Measurements from ENCODE around the gene PADI3.
"Not testable (repeated sequence)": the region's sequence is repeated elsewhere in the genome, so short reads cannot be mapped to it uniquely, and the experiment has no call there.

PADI3 gene

DNA sequence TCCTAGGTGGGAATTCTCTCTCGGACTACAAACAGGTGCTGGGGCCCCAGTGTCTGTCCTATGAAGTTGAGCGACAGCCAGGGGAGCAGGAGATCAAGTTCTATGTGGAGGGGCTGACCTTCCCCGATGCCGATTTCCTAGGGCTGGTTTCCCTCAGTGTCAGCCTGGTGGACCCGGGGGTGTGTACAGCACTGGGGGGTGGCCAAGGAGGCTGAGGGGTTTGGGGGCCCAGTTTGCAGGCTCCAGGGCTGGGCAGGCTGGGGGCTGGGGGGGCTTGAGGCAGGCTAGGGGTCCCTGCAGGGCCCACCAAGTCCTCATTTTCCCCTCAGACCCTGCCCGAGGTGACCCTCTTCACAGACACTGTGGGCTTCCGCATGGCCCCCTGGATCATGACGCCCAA is 20.3 kb upstream of the PADI3 start:
- DNase-seq, result no peak
- Mint-ChIP-seq H3K27me3 (peaks cover 8% of the 10 kb centered on the region), H3K27ac (no peak overlapping the region), H3K36me3 (ENCODE audit: low read depth) (no peaks in the 10 kb centered on the region), H3K4me3 (no peak overlapping the region), H3K4me1 (peaks cover 2% of the 10 kb centered on the region), H3K9me3 (no peaks in the 10 kb centered on the region)
- ATAC-seq, result peak; percentile 12

DNA sequence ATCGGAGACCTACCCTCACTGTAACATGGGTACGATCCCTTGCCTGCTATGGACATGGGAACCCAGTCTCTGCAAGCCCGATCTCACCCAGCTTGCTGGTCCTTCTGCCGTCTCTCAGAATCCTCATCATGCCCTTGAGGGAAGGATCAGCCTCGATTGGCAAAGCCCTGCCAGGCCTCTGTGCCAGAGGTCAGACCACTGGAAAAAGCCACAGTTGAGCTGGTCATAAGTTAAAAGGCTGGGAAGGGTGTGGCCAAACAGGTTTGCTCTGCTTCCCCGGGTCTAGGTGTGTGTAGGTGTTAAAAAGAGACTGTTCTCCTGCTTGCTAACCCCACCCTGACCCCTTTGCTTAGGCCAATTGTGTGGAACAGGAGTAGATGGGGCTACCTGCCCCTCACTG is 19.5 kb upstream of the PADI3 start:
- no peaks in the 10 kb centered on the region for H3K36me3 Mint-ChIP-seq (ENCODE audit: low read depth)
- no peak overlapping the region for H3K4me3 Mint-ChIP-seq
- ATAC-seq, result no peak
- peaks cover 8% of the 10 kb centered on the region for H3K27me3 Mint-ChIP-seq
- DNase-seq, result no peak
- no peaks in the 10 kb centered on the region for H3K9me3 Mint-ChIP-seq
- H3K27ac Mint-ChIP-seq, result no peak overlapping the region
- H3K4me1 Mint-ChIP-seq, result peaks cover 2% of the 10 kb centered on the region

GRCh38 chr1:17230106-17230505 is 18.8 kb upstream of the PADI3 start:
- H3K9me3 Mint-ChIP-seq, result no peaks in the 10 kb centered on the region
- ATAC-seq (no peak), DNase-seq (no peak)
- H3K4me1 Mint-ChIP-seq, result peaks cover 2% of the 10 kb centered on the region
- no peak overlapping the region for H3K27ac Mint-ChIP-seq
- H3K4me3 Mint-ChIP-seq, result no peak overlapping the region
- peaks cover 6% of the 10 kb centered on the region for H3K27me3 Mint-ChIP-seq
- H3K36me3 Mint-ChIP-seq (ENCODE audit: low read depth), result no peaks in the 10 kb centered on the region

DNA sequence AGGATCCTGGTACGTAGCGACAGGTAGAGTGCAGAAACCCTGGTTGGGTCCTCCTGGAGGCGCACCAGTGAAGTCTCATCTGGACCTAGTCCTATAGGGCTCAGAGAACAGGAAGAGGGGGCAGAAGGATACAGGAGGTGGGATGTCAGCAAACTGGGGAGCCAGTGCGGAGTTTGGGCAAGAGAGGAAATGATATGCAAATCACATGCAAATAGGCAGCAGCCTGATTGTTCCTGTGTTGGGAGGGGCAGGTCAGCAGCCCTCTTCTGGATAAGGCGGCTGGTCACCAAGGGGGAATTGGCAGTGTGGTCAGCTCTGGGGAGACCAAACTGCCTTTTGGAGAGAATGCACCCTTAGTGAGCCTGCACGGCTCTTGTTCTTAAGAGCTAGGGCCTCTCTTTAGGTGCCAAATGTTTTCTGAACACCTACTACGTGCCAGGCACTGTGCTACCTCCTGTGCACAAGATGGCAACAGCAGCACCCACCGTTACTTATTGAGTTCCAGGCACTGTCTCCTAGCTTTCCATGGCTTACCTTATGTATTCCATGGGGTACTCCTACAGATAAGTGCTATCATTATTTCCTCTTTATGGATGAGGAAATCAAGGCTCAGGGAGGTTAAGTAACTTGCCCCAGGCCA is 18.1 kb upstream of the PADI3 start:
- H3K4me3 Mint-ChIP-seq, result no peak overlapping the region
- no peaks in the 10 kb centered on the region for H3K36me3 Mint-ChIP-seq (ENCODE audit: low read depth)
- ATAC-seq (no peak), DNase-seq (no peak)
- H3K27ac Mint-ChIP-seq, result no peak overlapping the region
- H3K27me3 Mint-ChIP-seq, result peaks cover 6% of the 10 kb centered on the region
- peaks cover 2% of the 10 kb centered on the region for H3K4me1 Mint-ChIP-seq
- no peaks in the 10 kb centered on the region for H3K9me3 Mint-ChIP-seq

- ATAC-seq (no peak), DNase-seq (no peak)
- Mint-ChIP-seq H3K36me3 (ENCODE audit: low read depth) (no peaks in the 10 kb centered on the region), H3K27me3 (peaks cover 12% of the 10 kb centered on the region), H3K4me3 (no peak overlapping the region), H3K9me3 (no peaks in the 10 kb centered on the region), H3K27ac (no peak overlapping the region), H3K4me1 (peaks cover 2% of the 10 kb centered on the region)
Measured at GRCh38 chr1:17232759-17233661, 15.9 kb upstream of the PADI3 start.

DNA sequence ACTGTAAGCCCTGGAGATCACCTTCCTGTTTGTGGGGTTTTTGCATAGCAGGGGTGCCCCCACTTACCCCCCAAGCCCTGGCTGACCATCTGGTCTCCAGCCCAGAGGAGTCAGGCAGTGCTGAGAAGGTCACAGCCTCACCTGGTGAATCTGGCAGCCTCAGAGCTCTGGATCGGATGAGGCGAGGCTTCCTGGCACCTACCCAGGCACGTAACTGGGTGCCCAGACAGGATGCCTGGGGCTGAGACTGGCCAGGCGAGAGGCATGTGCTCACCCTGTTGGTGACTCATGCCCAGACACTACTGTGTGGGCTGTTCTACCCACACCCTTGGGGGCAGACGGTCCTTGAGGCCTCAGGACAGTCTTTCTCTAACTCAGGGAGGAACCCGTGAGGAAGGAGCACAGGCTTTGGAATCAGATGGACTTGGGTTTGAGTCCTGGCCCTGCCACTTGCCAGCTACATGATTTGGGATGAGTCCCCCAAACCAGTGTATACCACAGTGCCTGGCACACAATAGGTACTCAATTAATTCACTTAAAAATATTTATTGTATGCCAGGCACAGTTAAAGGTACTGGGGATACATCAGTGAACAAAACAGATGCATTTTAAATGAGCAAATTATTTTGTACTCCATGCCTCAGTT is 15.1 kb upstream of the PADI3 start:
- DNase-seq, result no peak
- Mint-ChIP-seq H3K27ac (no peak overlapping the region), H3K4me3 (no peak overlapping the region), H3K36me3 (ENCODE audit: low read depth) (no peaks in the 10 kb centered on the region), H3K27me3 (peaks cover 12% of the 10 kb centered on the region), H3K4me1 (peaks cover 2% of the 10 kb centered on the region), H3K9me3 (no peaks in the 10 kb centered on the region)
- no peak for ATAC-seq

- Mint-ChIP-seq H3K27ac (no peak overlapping the region), H3K4me3 (no peak overlapping the region), H3K4me1 (peaks cover 2% of the 10 kb centered on the region), H3K9me3 (no peaks in the 10 kb centered on the region), H3K36me3 (ENCODE audit: low read depth) (no peaks in the 10 kb centered on the region), H3K27me3 (peaks cover 12% of the 10 kb centered on the region)
- no peak for DNase-seq
- ATAC-seq, result no peak
Measured at GRCh38 chr1:17234405-17234804, 14.5 kb upstream of the PADI3 start.

GRCh38 chr1:17235135-17235885 is 13.6 kb upstream of the PADI3 start:
- no peak for ATAC-seq
- Mint-ChIP-seq H3K4me3 (no peak overlapping the region), H3K27me3 (peaks cover 12% of the 10 kb centered on the region), H3K9me3 (no peaks in the 10 kb centered on the region), H3K27ac (no peak overlapping the region), H3K4me1 (peaks cover 2% of the 10 kb centered on the region), H3K36me3 (ENCODE audit: low read depth) (no peaks in the 10 kb centered on the region)
- DNase-seq, result no peak

- H3K27me3 Mint-ChIP-seq, result peaks cover 12% of the 10 kb centered on the region
- no peaks in the 10 kb centered on the region for H3K9me3 Mint-ChIP-seq
- H3K4me1 Mint-ChIP-seq, result peaks cover 2% of the 10 kb centered on the region
- H3K4me3 Mint-ChIP-seq, result no peak overlapping the region
- ATAC-seq, result peak; percentile 81
- DNase-seq, result peak; percentile 93
- no peaks in the 10 kb centered on the region for H3K36me3 Mint-ChIP-seq (ENCODE audit: low read depth)
- H3K27ac Mint-ChIP-seq, result no peak overlapping the region
Measured at GRCh38 chr1:17236779-17237560, 11.9 kb upstream of the PADI3 start.

- Mint-ChIP-seq H3K27me3 (peaks cover 7% of the 10 kb centered on the region), H3K27ac (no peak overlapping the region)
Measured at GRCh38 chr1:17237561-17237903, 11.4 kb upstream of the PADI3 start.

DNA sequence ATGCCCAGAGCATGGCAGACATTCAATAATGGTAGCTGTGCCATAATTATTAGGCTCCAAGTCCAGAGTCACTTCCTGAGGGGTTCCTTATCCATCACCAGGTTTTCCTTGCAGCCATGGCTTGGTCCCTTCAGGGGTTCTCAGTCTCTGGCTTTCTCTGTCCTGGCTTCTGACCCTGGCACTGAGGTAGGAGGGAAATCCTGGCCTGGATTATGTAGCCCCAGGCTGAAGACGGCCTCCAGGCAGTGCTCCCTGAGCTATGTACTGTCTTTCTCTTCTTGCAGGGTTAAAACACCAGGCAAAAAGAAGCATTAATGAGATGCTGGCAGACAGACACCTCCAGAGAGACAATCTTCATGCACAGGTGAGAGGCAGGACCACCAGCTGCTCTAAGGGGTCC is 9.5 kb upstream of the PADI3 start:
- Mint-ChIP-seq H3K36me3 (ENCODE audit: low read depth) (no peaks in the 10 kb centered on the region), H3K9me3 (no peaks in the 10 kb centered on the region), H3K27me3 (peaks cover 6% of the 10 kb centered on the region), H3K4me3 (no peak overlapping the region), H3K4me1 (no peaks in the 10 kb centered on the region), H3K27ac (no peak overlapping the region)
- ATAC-seq (peak; percentile 57), DNase-seq (peak; percentile 16)

More at GRCh38 chr1:17237561-17237903, 11.4 kb upstream of the PADI3 start:
- ATAC-seq, result no peak
- no peak overlapping the region for H3K4me3 Mint-ChIP-seq
- H3K4me1 Mint-ChIP-seq, result peaks cover 2% of the 10 kb centered on the region
- DNase-seq, result no peak
- H3K9me3 Mint-ChIP-seq, result no peaks in the 10 kb centered on the region
- H3K36me3 Mint-ChIP-seq (ENCODE audit: low read depth), result no peaks in the 10 kb centered on the region

- H3K27me3 Mint-ChIP-seq; H3K27ac Mint-ChIP-seq; DNase-seq; H3K4me3 Mint-ChIP-seq; H3K36me3 Mint-ChIP-seq (ENCODE audit: low read depth); ATAC-seq; H3K9me3 Mint-ChIP-seq; H3K4me1 Mint-ChIP-seq: not testable (repeated sequence)
Measured at GRCh38 chr1:17241011-17241779, 7.7 kb upstream of the PADI3 start.

DNA sequence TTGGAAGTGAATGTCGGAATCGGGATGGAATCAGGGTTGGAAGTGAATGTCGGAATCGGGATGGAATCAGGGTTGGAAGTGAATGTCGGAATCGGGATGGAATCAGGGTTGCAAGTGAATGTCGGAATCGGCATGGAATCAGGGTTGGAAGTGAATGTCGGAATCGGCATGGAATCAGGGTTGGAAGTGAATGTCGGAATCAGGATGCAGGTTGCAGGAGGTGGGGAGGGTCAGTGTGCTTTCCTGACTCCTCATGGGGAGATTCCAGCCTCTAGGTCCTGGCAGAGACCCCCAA is 7.2 kb upstream of the PADI3 start:
- not testable (repeated sequence) for H3K9me3 Mint-ChIP-seq; H3K36me3 Mint-ChIP-seq (ENCODE audit: low read depth); H3K27me3 Mint-ChIP-seq; H3K4me3 Mint-ChIP-seq; H3K4me1 Mint-ChIP-seq; H3K27ac Mint-ChIP-seq; ATAC-seq; DNase-seq

Data from activated naive CD8-positive, alpha-beta T cell treated with anti-CD3 and anti-CD28 coated beads, Interleukin-2, amount 50 U/mL, for 24 hours (primary cell).